ENCODE measurements around the gene ITGA3.

Gene ITGA3

DNA sequence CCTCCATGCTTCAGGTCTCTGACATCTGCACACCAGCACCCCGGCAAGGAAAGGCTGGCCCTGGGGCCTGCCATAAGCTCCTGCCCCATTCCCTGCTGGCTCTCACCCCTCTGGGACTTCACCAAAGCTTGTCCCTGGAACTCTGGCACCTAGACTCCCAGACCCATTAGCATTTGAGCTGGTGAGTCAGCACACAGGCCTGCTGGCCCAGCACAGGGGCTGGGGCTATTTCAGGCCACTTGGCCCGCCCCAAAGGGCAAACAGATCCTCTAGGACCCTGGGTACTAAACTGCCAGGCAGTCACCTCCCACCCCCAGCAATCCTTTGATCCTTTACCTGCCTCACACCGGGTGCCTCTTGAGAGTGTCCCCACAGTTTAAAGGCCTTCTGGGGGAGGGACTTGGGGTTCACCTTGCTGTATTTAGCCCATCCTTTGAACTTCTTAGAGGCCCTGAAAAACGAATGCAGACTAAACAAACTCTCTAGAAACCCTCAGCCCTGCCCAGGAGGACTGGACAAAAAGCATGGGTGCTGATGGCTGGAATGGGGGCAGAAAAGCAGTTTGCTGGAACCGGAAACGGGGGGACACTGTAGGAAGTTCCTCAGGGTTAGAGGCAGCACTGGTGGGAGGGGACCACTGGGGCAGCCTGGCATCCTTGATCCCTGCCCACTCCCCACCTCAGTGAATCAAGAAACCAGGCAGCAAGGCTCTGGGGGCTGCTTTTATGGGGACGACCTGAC, 77.3 kb downstream of the ITGA3 start:
- no peak for DNase-seq

GRCh38 chr17:50133769-50134099, 77.8 kb downstream of the ITGA3 start:
- DNase-seq = no peak

DNA sequence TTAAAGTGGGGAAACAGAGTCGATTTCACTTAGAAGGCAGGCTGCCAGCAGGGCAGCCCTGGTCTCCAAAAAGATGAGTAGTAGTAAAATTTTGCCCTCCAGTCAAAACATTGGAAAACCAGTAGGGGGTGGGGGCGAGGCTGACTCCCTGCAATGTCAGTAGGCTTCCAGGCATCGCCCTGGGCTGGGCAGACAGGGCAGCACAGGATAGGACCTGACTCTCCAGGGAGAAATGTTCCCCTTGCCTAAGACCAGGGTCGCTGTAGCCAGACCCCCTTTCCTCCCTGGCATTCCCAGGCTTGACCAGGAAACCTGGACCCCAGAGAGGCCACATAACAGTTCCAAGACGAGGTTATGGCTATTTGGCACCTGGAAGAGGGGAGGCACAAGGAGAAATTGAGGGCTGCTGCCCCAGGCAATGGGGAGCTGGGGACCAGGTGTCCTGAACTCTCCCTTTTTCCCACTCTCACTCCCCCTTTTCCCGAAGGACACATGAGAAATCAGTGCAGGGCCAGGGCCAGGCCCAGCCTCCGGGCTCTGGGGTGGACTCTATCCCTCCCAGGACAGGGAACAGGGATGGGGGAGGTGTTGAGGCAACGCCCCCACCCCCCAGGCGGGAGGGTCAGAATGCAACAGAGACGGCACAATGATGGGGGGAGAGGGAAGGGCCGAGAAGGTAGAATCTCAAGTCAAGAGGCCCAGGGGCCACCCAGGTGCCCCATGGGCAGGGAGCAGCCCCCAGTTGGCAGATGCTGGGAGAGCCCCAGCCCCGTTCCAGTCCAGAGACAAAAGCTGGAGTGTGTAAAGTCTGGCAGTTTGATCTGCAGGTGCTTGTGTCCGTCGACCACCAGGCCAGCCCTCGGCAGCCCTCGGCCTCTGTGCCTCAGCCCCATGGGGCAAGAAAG, 78.5 kb downstream of the ITGA3 start:
- DNase-seq = no peak

GRCh38 chr17:50135316-50136095, 79.6 kb downstream of the ITGA3 start:
- DNase-seq = no peak

GRCh38 chr17:50136096-50136687, 80.3 kb downstream of the ITGA3 start:
- no peak for DNase-seq

GRCh38 chr17:50137042-50137441, 81.1 kb downstream of the ITGA3 start:
- DNase-seq = no peak

GRCh38 chr17:50139185-50139783, 83.4 kb downstream of the ITGA3 start:
- no peak for DNase-seq
